Measurements from ENCODE around the gene EIF3J.
"Not testable (repeated sequence)": the region's sequence is repeated elsewhere in the genome, so short reads cannot be mapped to it uniquely, and the experiment has no call there.

EIF3J gene

GRCh38 chr15:44550734-44551133 lies 13.8 kb downstream of the EIF3J start:
- DNase-seq (ENCODE audit: low read depth in 2 of 2): no peak
- H3K4me3 ChIP-seq (replicated peaks in 1 of 2; ENCODE audit: low read depth in 2 of 2, low read length in 2 of 2): no peak overlapping the region
- no peak for TF ChIP-seq CTCF (IDR thresholded peaks at IDR 0.05; ENCODE audit: low read depth, low read length)

- no peak for DNase-seq (ENCODE audit: low read depth in 2 of 2)
- H3K4me3 ChIP-seq (replicated peaks in 1 of 2; ENCODE audit: low read depth in 2 of 2, low read length in 2 of 2): no peak overlapping the region
- no peak for TF ChIP-seq CTCF (IDR thresholded peaks at IDR 0.05; ENCODE audit: low read depth, low read length)
Measured at GRCh38 chr15:44554934-44555723, 18.2 kb downstream of the EIF3J start.

GRCh38 chr15:44560926-44561325 lies 24.0 kb downstream of the EIF3J start:
- not testable (repeated sequence) for H3K4me3 ChIP-seq (replicated peaks in 1 of 2; ENCODE audit: low read depth in 2 of 2, low read length in 2 of 2)

GRCh38 chr15:44565387-44566154 lies 28.6 kb downstream of the EIF3J start:
- TF ChIP-seq CTCF (IDR thresholded peaks at IDR 0.05; ENCODE audit: low read depth, low read length): no peak
- no peak for DNase-seq (ENCODE audit: low read depth in 2 of 2)
- H3K4me3 ChIP-seq (replicated peaks in 1 of 2; ENCODE audit: low read depth in 2 of 2, low read length in 2 of 2): no peak overlapping the region

More at GRCh38 chr15:44560926-44561325, 24.0 kb downstream of the EIF3J start:
- not testable (repeated sequence) for DNase-seq (ENCODE audit: low read depth in 2 of 2)

GRCh38 chr15:44566155-44566540 lies 29.2 kb downstream of the EIF3J start:
- DNase-seq (ENCODE audit: low read depth in 2 of 2): no peak
- H3K4me3 ChIP-seq (replicated peaks in 1 of 2; ENCODE audit: low read depth in 2 of 2, low read length in 2 of 2): no peak overlapping the region
- TF ChIP-seq CTCF (IDR thresholded peaks at IDR 0.05; ENCODE audit: low read depth, low read length): no peak

GRCh38 chr15:44568338-44568737 lies 31.4 kb downstream of the EIF3J start:
- TF ChIP-seq CTCF (IDR thresholded peaks at IDR 0.05; ENCODE audit: low read depth, low read length): no peak
- no peak for DNase-seq (ENCODE audit: low read depth in 2 of 2)
- no peak overlapping the region for H3K4me3 ChIP-seq (replicated peaks in 1 of 2; ENCODE audit: low read depth in 2 of 2, low read length in 2 of 2)

GRCh38 chr15:44569316-44569715 lies 32.4 kb downstream of the EIF3J start:
- no peak for DNase-seq (ENCODE audit: low read depth in 2 of 2)
- no peak overlapping the region for H3K4me3 ChIP-seq (replicated peaks in 1 of 2; ENCODE audit: low read depth in 2 of 2, low read length in 2 of 2)
- no peak for TF ChIP-seq CTCF (IDR thresholded peaks at IDR 0.05; ENCODE audit: low read depth, low read length)
